ENCODE measurements around the gene SAPCD2.
A peak's percentile ranks its signal among the peaks of the same experiment; 100 is the strongest.

Gene SAPCD2

GRCh38 chr9:137082222-137082924 is 12.0 kb upstream of the SAPCD2 start:
- DNase-seq (ENCODE audit: low read depth in 1 of 2, low spot score in 1 of 2), result no peak

GRCh38 chr9:137080260-137081122 is 10.1 kb upstream of the SAPCD2 start:
- DNase-seq (ENCODE audit: low read depth in 1 of 2, low spot score in 1 of 2), result no peak

GRCh38 chr9:137079401-137079787 is 9.0 kb upstream of the SAPCD2 start:
- no peak for DNase-seq (ENCODE audit: low read depth in 1 of 2, low spot score in 1 of 2)

- DNase-seq (ENCODE audit: low read depth in 1 of 2, low spot score in 1 of 2), result no peak
These were observed 8.5 kb upstream of the SAPCD2 start for GRCh38 chr9:137078701-137079400.

- DNase-seq (ENCODE audit: low read depth in 1 of 2, low spot score in 1 of 2), result peak in 1 of 2 donors; percentile 15
These were observed 7.7 kb upstream of the SAPCD2 start for GRCh38 chr9:137077758-137078693.

GRCh38 chr9:137077010-137077747 is 6.8 kb upstream of the SAPCD2 start, which contains the start of gene UAP1L1:
UAP1L1 (plus strand) TSS chr9:137077517; CDS start chr9:137077533, 16 bp downstream.
- peak in 1 of 2 donors; percentile 15 for DNase-seq (ENCODE audit: low read depth in 1 of 2, low spot score in 1 of 2)

GRCh38 chr9:137076636-137077009 is 6.3 kb upstream of the SAPCD2 start:
- DNase-seq (ENCODE audit: low read depth in 1 of 2, low spot score in 1 of 2), result no peak

GRCh38 chr9:137075275-137075775 is 5.0 kb upstream of the SAPCD2 start:
- no peak for DNase-seq (ENCODE audit: low read depth in 1 of 2, low spot score in 1 of 2)

- no peak for DNase-seq (ENCODE audit: low read depth in 1 of 2, low spot score in 1 of 2)
These were observed 4.4 kb upstream of the SAPCD2 start for GRCh38 chr9:137074657-137075274.

- no peak for DNase-seq (ENCODE audit: low read depth in 1 of 2, low spot score in 1 of 2)
These were observed 3.6 kb upstream of the SAPCD2 start for GRCh38 chr9:137073992-137074399.

GRCh38 chr9:137071282-137071681 is 925 bp upstream of the SAPCD2 start:
- no peak for DNase-seq (ENCODE audit: low read depth in 1 of 2, low spot score in 1 of 2)

GRCh38 chr9:137070906-137071275 is 534 bp upstream of the SAPCD2 start:
- DNase-seq (ENCODE audit: low read depth in 1 of 2, low spot score in 1 of 2), result no peak

GRCh38 chr9:137069508-137070091 is 757 bp downstream of the SAPCD2 start:
- no peak for DNase-seq (ENCODE audit: low read depth in 1 of 2, low spot score in 1 of 2)

GRCh38 chr9:137068539-137069507 is 1.5 kb downstream of the SAPCD2 start:
- DNase-seq (ENCODE audit: low read depth in 1 of 2, low spot score in 1 of 2), result no peak

- peak; percentile 74 for DNase-seq (ENCODE audit: low read depth in 1 of 2, low spot score in 1 of 2)
These were observed 2.4 kb downstream of the SAPCD2 start for GRCh38 chr9:137067860-137068538.

GRCh38 chr9:137066096-137066861 is 4.1 kb downstream of the SAPCD2 start:
- no peak for DNase-seq (ENCODE audit: low read depth in 1 of 2, low spot score in 1 of 2)
